NK-92 treated with Interleukin-12 subunit alpha and Interleukin-12 subunit beta, amount 100 ng/mL, for 24 hours (cell line): ENCODE data around the gene DHFR.
"Not testable (repeated sequence)": the region's sequence is repeated elsewhere in the genome, so short reads cannot be mapped to it uniquely, and the experiment has no call there.

Source experiments
- DNase-seq: peaks from one replicate; lab custom pipeline; 2025; lab: John Stamatoyannopoulos, UW

The DHFR gene

GRCh38 chr5:80654391-80655230 is at the start of gene DHFR, which contains the start of gene MSH3:
DHFR (minus strand) TSS chr5:80654983; CDS start chr5:80654489, 494 bp downstream.
MSH3 (plus strand) TSS chr5:80654652; CDS start chr5:80654728, 76 bp downstream.
- peak; percentile 90 for DNase-seq

- no peak for DNase-seq
Observed at GRCh38 chr5:80704221-80704620, 49.4 kb upstream of the DHFR start.

DNA sequence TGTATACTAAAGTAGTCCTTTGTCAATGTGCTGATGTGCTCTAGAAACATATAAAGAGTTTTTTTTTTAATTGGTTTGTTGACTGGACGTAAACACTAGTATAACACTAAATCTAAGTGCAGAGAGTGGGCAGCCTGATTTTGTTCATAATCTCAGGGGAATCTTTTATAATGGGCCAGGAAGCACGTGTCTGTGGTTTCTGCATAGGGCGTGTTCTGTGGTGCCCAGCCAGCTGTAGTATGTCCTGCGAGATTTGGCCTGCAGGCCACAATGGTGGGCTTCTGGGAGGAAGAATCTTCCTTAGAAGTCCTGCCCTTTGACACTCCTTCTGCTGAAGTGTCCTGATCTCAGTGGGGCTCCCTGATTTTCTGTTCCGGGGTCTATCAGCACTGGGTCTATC is 49.0 kb upstream of the DHFR start:
- no peak for DNase-seq

- DNase-seq = no peak
Observed at GRCh38 chr5:80703291-80703690, 48.5 kb upstream of the DHFR start.

GRCh38 chr5:80701597-80701996 is 46.8 kb upstream of the DHFR start:
- DNase-seq = no peak

DNA sequence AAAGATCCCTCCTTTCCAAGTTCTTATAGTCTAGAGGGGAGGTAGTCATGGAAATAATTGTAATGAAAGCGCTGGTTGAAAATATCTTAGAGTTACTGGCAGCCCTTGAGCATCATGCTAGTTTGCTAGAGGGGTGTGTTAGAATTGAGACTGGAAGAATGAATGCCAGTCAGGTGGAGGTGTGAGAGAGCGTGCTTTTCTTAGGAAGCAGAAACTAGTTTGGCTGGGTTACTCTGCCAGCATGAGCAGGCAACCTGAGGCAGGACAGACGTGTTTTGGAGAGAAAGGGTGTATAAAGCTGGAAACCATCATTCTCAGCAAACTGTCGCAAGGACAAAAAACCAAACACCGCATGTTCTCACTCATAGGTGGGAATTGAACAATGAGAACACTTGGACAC is 43.6 kb upstream of the DHFR start:
- no peak for DNase-seq

DNA sequence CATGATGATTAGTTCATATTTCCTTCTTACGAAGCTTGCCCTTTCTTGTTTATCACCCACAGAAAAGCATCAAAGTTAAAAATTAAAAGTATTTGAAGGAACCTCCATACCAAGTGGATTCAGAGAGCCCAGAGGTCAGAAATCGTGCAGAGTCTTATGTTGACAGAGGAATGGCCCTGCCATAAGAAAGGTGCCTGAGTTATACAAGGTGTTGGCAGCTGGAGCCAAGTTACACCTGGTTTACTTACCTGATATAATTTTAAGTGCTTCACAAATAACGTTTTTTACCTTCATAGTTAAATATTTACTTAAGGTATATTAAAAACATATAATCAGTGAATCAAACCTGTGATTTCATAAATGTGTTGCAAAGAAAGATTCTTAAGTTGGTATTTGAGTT is 42.3 kb upstream of the DHFR start:
- no peak for DNase-seq

- no peak for DNase-seq
Observed at GRCh38 chr5:80696450-80696849, 41.7 kb upstream of the DHFR start.

DNA sequence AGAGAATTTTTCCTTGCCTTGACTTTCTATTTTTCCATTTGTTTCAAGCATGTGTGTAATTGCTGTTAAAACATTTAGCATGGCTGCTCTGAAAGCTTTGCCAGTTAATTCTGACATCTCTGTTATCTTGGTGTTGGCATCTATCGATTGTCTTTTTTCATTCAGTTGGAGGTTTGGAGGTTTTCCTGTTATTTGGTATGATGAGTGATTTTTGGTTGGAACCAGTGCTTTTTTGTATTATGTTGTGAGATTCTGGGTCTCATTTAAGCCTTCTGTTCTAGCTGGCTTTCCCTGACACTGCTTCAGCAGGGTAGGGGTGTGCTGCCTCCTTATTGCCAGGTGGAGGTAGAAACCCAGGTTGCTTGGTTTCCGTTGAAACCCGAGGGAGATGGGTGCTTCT is 40.9 kb upstream of the DHFR start:
- DNase-seq = no peak

GRCh38 chr5:80689627-80690026 is 34.8 kb upstream of the DHFR start:
- no peak for DNase-seq

- no peak for DNase-seq
Observed at GRCh38 chr5:80688648-80689420, 34.1 kb upstream of the DHFR start.

DNA sequence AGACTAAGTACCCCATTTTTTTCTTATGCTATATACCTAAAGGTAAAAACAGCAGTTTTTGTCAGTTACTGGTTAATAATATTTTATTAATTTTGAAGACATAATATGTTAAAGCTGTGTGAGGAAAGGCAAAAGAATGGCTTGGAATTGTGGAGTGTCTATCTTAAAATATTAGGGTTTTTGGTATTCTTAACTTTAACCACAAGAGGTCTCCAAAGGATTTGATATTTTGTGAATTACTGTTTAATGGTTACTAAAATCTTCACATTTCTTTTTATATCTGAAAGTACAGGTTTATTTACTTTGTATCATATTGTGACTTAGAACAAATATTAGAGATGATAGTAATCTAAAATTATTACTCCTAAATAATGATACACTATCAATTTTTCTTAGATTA is 32.0 kb upstream of the DHFR start:
- DNase-seq = no peak

DNA sequence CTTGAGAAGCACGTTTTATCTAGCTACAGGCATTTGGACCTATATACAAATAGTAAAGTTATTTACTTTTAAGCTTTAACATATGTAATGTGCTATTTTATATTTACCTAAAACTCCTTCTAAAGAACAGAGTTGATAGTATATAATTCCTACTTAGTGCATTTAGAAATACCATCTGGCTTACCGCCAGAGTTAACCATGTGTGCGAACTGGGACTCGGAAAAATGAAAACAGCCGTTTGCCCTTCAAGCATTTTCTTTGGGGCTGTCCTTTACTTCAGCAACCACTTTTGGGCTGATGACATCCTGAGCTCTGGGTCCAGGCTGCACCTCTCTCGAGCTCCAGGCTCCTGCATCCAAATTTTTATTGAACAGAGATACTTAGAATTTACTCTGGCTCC is 21.9 kb upstream of the DHFR start:
- no peak for DNase-seq

DNA sequence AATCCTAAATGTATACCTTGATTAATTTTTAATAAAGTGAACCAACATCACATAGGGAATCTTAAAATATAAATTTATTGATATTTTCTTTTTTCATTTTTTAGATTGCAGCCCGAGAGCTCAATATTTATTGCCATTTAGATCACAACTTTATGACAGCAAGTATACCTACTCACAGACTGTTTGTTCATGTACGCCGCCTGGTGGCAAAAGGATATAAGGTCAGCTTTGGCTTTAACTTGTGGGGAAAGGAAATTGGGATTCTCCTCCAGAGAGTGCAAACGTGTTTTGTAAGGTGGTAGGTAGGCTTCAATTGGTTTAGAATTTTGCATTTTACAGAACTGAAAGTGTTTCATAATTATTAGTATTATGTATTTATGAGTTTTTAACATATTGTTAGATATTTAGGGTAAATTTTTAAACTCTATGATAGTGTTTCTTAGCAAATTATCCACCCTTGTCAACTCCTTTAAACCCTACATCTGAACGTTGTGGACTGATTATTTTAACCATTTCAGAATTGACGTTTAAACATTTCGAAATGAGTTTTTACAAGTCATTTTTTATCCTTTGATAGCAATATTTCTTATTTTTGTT is 17.5 kb upstream of the DHFR start:
- peak; percentile 19 for DNase-seq

DNA sequence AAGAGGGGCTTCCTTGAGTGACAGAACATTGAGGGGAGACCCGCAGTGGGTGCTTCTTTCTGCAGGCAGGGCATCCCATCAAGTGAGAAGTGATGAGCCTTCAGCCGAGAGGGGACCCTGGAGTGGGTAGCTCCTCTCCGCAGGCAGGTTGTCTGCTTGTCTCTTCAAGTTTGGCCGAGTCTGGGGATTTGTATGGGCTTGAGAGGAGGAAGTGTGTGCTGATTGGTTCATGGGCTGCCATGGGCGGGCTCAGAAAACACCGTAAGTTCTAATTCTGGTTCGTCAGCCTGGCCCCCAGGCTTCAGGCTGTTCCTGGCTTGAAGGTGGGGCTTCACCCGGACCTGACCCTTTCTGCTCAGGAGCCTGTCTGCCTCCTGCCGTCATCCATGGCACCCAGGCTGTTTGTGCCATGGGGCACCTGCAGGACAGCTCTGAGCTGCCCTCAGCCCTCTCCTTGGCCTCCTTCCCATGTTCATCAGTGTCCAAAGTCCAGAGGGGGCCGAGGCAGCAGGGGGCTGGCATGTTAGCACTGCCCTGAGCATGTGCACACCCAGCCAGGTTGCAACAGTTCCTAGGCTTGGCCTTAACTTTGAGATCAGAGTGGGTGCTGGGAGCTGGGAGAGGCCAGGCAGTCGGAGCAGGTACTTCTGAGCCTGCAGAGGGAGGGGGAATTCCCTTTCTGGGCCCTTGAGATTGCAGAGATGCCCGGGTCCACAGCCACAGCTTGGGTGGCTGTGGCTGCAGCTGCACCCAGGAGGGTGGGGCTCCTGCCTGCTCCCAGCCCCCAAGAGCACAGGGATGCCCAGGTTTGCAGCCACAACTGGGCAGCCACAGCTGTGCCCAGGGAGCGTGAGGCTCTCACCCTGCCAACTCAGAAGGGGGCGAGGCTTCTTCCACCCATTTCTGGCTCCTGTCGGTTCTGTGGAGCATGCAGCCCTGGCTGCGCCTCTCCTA is 13.5 kb upstream of the DHFR start:
- no peak for DNase-seq

GRCh38 chr5:80667384-80667783 is 12.6 kb upstream of the DHFR start:
- no peak for DNase-seq

DNA sequence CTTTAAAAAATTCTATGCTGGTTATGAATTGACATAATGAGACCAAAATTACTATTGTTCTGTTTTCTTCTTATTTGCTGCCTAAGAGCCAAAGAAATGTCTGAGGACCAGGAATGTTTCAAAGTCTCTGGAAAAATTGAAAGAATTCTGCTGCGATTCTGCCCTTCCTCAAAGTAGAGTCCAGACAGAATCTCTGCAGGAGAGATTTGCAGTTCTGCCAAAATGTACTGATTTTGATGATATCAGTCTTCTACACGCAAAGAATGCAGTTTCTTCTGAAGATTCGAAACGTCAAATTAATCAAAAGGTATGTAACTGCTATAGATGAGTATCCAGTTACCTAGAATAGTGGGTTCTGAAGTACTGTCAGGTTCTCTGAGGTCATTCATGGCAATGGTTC is 10.3 kb upstream of the DHFR start:
- DNase-seq = no peak

DNA sequence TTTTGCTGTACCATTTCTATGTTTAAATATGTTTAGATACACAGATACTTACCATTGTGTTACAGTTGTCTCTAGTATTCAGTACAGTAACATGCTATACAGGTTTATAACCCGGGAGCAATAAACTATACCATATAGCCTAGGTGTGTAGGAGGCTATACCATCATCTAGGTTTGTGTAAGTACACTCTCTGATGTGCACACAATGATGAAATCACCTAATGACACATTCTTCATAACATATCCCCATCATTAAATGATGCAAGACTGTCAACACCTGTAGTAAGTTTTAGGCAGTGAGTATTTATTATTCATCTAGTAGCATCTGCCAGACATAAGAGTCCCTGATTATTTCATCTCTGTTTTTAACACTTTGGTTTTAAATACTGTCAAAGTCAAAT is 7.3 kb upstream of the DHFR start:
- no peak for DNase-seq

DNA sequence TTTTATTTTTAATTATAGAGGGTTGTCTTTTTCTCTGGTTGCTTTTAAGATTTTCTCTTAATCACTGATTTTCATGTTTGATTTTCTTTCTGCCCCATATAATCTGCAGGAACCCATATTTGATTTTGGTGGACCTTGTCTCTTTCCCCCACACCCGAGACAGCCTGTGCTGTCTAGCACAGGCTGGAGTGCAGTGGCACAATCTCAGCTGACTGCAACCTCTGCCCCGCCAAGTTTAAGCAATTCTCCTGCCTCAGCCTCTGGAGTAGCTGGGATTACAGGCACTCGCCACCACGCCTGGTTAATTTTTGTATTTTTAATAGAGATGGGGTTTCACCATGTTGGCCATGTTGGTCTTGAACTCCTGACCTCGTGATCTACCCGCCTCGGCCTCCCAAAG is 5.9 kb upstream of the DHFR start:
- not testable (repeated sequence) for DNase-seq

GRCh38 chr5:80659106-80659505 is 4.3 kb upstream of the DHFR start:
- DNase-seq = no peak

- no peak for DNase-seq
Observed at GRCh38 chr5:80656425-80656824, 1.6 kb upstream of the DHFR start.
